Ureter (tissue), 1 donor: Measurements from ENCODE around the gene LRRC8B. TPM values are rescaled to one million over a fixed set of nuclear protein-coding genes. Genes with fewer than 3 reads are reported as not detected.
"Not testable (repeated sequence)": the region's sequence is repeated elsewhere in the genome, so short reads cannot be mapped to it uniquely, and the experiment has no call there.

Experiments
- DNase-seq: peaks from one replicate; pipeline ENCODE4 v3.0.0-alpha.2; 2020; ENCODE audit warnings: low spot score
- total RNA-seq: library from RNA; stranded (reverse); gene quantifications from one replicate; pipeline ENCODE4 v1.2.4, GENCODE V29; 2023
- donor health status: DM: yes; HTN: yes; CAD: no.

Gene LRRC8B
- total RNA-seq, 1 donor from 2014 or later = 14.4 TPM

DNA sequence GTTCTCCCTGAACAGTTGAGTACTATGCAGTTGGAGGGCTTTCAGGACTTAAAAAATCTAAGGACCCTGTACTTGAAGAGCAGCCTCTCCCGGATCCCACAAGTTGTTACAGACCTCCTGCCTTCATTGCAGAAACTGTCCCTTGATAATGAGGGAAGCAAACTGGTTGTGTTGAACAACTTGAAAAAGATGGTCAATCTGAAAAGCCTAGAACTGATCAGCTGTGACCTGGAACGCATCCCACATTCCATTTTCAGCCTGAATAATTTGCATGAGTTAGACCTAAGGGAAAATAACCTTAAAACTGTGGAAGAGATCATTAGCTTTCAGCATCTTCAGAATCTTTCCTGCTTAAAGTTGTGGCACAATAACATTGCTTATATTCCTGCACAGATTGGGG is 59.6 kb downstream of the LRRC8B start:
- no peak for DNase-seq

GRCh38 chr1:89584781-89585180 is 60.2 kb downstream of the LRRC8B start:
- DNase-seq = no peak

DNA sequence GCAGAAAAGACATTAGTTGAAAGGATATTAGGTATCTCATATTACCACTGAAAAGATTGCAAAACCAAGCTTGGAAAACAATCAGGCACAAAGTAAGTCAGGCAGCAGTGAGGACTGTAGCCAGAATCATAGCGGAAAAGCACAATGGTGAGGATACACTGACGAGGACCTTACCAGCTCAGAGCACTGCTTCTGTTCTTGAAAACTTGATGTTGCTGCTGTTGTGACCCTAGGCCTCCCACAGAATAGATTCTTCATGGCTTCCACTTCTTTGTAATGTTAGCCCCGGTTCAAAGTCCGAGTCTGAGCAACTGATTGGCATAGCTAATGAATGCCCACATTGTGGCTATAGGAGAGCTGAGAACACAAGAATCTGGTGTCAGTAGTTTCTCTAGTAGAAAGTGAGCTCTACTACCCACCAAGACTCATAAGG is 63.1 kb downstream of the LRRC8B start:
- DNase-seq = no peak

- no peak for DNase-seq
These were observed 63.9 kb downstream of the LRRC8B start for GRCh38 chr1:89588480-89588879.

DNA sequence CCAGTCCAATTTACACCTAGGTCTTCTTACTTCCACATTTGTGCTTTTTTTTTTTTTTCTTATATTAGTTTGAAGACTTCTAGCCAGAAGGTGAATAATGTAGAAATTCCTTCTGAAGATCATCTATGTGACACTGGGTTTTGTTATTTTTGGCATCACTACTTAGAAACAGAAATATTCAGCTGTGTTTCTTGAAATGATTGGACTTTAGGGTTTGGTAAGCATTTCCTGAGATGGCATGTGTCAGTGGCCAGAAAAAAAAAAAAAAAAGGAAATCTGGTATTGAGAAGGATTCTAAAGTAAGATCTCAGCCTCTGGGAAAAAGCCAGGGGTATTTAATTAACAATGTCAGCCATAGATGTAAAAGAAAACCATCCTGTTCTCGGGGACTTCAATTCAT is 64.9 kb downstream of the LRRC8B start:
- no peak for DNase-seq

GRCh38 chr1:89590341-89591080 is 65.9 kb downstream of the LRRC8B start:
- no peak for DNase-seq

DNA sequence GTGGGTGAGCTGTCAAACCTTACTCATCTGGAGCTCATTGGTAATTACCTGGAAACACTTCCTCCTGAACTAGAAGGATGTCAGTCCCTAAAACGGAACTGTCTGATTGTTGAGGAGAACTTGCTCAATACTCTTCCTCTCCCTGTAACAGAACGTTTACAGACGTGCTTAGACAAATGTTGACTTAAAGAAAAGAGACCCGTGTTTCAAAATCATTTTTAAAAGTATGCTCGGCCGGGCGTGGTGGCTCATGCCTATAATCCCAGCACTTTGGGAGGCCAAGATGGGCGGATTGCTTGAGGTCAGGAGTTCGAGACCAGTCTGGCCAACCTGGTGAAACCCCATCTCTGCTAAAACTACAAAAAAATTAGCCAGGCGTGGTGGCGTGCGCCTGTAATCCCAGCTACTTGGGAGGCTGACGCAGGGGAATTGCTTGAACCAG is 68.3 kb downstream of the LRRC8B start:
- not testable (repeated sequence) for DNase-seq

DNA sequence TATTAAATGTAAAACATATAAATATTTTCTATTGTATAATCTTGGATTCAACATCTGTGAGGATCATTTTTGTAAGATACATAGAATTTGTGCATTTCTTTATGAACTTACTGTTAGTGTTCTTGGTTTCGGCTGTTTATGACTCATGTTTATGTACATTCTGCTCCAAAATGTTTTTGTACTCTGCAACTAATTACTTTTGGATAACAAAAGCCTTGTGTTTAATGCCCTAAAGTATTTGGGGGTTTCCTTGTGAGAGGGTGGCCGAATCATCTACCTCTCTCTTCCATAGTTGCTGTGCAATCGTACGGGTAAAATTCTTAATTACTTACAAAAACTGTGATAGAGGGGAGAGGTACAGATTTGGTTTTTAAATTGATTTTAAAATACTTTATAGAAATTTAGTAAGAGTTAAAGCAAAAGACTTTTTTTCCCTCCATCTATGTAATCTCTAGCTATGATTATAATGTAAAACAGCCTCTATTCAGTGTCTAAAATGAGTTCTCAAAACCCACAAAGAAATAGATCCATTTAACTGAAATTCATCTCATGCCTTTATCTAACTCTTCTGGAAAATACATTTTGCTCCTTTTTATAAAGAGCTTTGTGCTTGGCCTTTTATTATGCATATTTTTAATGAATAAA is 69.6 kb downstream of the LRRC8B start:
- DNase-seq = no peak

DNA sequence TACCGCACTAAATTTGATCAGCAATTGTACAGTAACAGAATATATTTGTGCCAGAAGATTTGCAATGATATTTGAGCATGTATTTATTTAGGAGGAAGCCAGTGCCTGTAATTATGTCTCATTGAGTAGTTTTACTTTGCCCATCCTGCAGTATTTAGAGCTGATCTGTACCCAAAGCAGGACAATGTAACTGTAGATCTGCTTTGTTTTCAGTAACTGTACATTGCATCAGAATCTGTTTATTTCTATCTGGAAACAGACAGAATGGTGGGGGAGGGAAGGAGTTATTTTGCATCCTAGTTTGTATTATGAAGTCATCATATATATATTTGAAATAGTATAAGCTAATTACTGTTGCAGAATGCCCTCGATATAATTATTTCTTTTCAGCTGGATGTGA is 72.1 kb downstream of the LRRC8B start:
- no peak for DNase-seq

DNA sequence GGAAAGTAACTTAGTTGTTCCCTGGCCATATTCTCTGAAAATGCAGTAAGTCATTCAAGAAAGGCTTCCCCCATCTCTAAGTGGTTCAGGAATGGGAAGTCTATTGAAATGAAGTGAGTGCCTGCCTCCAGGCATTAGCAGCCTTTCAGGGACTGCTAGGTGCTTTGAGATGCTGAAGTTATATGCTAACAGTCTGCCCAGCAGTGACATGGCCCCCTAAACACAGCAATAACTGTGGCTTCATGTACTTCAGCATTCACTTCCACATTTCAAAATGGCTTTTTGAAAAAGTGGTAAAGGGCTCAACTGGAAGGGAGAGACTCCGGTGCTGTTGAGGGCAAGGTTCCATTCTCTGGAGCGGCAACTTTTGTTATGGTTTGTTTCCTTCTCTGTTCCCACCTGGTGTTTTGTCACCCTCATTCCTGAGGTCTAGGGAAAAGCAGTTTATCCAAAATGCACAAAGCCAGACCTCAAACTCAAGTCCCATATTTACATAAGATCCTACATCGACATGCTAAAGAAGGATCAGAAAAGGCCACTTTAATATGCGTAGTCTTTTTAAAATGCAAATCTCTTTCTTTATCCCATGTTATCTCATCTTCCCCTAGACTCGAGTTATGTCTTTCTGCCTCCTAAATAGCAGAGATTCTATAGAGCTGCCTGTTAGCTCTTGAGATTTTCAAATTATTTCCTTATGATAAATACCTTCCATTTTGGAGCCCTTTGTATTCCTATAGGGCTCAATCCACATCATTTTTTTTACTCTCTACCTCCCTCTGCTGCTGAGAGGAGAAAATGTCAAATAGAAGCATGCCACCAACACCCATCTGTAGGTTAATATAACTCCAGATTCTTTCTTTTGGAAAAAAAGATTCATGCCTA is 74.1 kb downstream of the LRRC8B start:
- no peak for DNase-seq

- no peak for DNase-seq
These were observed 74.7 kb downstream of the LRRC8B start for GRCh38 chr1:89599332-89599630.

- DNase-seq = no peak
These were observed 76.0 kb downstream of the LRRC8B start for GRCh38 chr1:89600451-89601224.

- DNase-seq = no peak
These were observed 78.3 kb downstream of the LRRC8B start for GRCh38 chr1:89602871-89603404.

- no peak for DNase-seq
These were observed 79.2 kb downstream of the LRRC8B start for GRCh38 chr1:89603651-89604413.

GRCh38 chr1:89604414-89604735 is 79.7 kb downstream of the LRRC8B start:
- DNase-seq = no peak

GRCh38 chr1:89605692-89606091 is 81.1 kb downstream of the LRRC8B start:
- no peak for DNase-seq

DNA sequence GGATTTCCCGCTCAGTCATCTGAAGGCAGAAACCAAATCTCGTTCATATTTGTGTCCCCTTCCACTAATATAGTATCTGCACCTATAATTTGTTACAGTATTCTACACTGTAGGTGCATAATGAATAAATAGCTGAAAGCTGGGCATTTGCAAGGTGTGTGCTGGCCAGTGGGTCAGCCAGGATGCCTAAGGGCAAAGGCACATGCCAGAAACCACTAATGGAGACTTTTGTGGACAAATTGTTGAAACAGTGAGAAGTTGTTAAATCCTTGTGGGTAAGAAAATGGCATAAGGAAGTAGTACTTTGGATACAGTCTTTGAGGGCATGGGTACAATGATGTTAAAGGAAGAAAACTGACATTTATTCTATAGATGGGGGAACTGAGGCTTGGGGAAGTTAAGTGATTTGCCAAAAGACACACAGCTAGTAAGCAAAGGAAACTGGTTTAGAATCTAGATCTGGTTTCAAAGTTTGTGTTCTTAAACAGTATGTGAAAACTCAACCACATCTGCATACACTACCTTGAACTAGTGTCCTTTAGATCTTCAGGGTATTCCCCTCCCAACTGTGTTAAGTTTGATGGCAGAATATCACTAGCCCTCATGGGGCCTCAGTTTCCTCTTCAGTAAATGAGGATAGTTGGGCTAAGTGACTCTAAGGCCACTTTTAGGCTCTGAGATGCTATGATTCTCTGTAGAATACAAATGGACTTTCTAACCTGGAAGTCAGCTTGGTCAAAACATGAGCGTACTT is 81.8 kb downstream of the LRRC8B start:
- no peak for DNase-seq

GRCh38 chr1:89607156-89607555 is 82.5 kb downstream of the LRRC8B start:
- no peak for DNase-seq

DNA sequence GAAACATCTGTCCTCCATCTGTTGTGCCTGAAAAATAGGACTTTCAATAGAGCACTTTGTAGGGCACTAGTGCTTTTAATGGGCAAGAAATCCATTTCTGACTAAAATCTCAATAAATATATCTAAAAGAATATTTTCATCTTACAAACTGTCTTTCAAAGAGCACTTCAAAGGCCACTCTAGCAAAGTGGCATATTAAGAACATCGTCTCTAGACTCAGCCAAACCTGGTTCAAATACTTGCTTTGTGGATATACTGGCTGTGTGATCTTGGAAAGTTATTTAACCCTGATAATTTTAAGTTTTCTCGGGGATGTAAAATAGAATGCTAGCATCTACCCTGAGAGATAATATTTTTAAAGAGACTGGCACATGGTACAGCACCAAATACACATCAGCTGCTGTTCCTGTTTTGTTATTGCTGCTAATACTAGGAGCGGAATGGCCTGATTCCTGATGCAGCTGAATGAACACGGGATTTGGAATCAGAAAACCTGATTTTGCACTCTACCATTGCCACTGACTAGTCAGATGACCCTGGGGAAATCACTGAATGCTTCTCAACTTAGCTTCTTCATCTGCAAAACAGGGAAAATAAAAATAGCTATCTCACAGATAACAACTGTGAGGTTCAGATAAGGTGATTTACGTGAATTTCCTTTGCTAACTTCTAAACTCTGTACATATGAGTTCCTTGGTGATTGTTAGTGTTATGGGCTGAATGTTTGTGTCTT is 83.1 kb downstream of the LRRC8B start:
- DNase-seq = no peak
